A673 (cell line): ENCODE results near the gene NAT10. TPM values are rescaled to one million over a fixed set of nuclear protein-coding genes. Genes with fewer than 3 reads are reported as not detected.
A peak's percentile ranks its signal among the peaks of the same experiment; 100 is the strongest.

Source experiments
- BruUV-seq: library from RNA; stranded (reverse); fragments of 400-500 nt; replicated peaks from 2 replicates; lab custom pipeline; 2021; lab: Mats Ljungman, UMichigan
- CTCF ChIA-PET: fragments of 300-600 bp; sonication (Branson Sonifier 250); formaldehyde crosslinking; loops from one replicate; lab custom pipeline; 2022; ENCODE audit warnings: antibody characterized with exemption; lab: Charles Lee
- POLR2A ChIA-PET: fragments of 300-600 bp; sonication (Branson Sonifier 250); formaldehyde crosslinking; loops from one replicate; lab custom pipeline; 2022; ENCODE audit warnings: antibody characterized with exemption; ENCODE audit not compliant: low non-redundant PET; lab: Charles Lee
- DNase-seq: peaks from one replicate; pipeline ENCODE4 v3.0.0-alpha.2; 2015; ENCODE audit warnings: low spot score
- H3K27ac ChIP-seq: fragments of 200-600 bp; sonication (generic); 2 replicates; pipeline ENCODE4 v1.5.1; 2016; ENCODE audit warnings: mixed run types, low read depth, mild to moderate bottlenecking, mixed read lengths, antibody characterized with exemption, low read length; ENCODE audit not compliant: poor library complexity, severe bottlenecking
- H3K27me3 ChIP-seq: fragments of 200-600 bp; sonication (generic); replicated peaks from 2 replicates; pipeline ENCODE4 v1.6.1; 2017; ENCODE audit warnings: mixed run types, low read depth, mild to moderate bottlenecking, mixed read lengths, antibody characterized with exemption, low read length; ENCODE audit not compliant: insufficient read depth, poor library complexity
- H3K36me3 ChIP-seq: fragments of 200-600 bp; sonication (generic); 2 replicates; pipeline ENCODE4 v1.6.1; 2016; ENCODE audit warnings: mixed run types, mild to moderate bottlenecking, mixed read lengths, antibody characterized with exemption, low read length; ENCODE audit not compliant: insufficient read depth, poor library complexity, severe bottlenecking
- H3K4me1 ChIP-seq: fragments of 200-600 bp; sonication (generic); 2 replicates; pipeline ENCODE4 v1.6.1; 2017; ENCODE audit warnings: mixed run types, mild to moderate bottlenecking, mixed read lengths, antibody characterized with exemption, low read length; ENCODE audit not compliant: insufficient read depth, poor library complexity, severe bottlenecking
- H3K4me3 ChIP-seq: fragments of 200-600 bp; sonication (generic); 2 replicates; pipeline ENCODE4 v1.5.1; 2016; ENCODE audit warnings: low read depth, mixed run types, mild to moderate bottlenecking, mixed read lengths, low read length; ENCODE audit not compliant: poor library complexity, severe bottlenecking
- H3K9me3 ChIP-seq: fragments of 200-600 bp; sonication (generic); 2 replicates; pipeline ENCODE4 v1.6.1; 2016; ENCODE audit warnings: mixed run types, low read depth, mild to moderate bottlenecking, mixed read lengths, antibody characterized with exemption, low read length; ENCODE audit not compliant: poor library complexity, severe bottlenecking
- CTCF ChIP-seq: fragments of 300-800, 200-600 bp; sonication (generic); conservative IDR thresholded peaks from 2 replicates; pipeline ENCODE4 v1.5.1; 2017; ENCODE audit warnings: low read depth, mild to moderate bottlenecking, antibody characterized with exemption, low read length, moderate library complexity, mixed read lengths
- EZH2 ChIP-seq: fragments of 200-600 bp; sonication (generic); IDR thresholded peaks from 2 replicates; pipeline ENCODE4 v1.6.1; 2017; ENCODE audit warnings: borderline replicate concordance, low read depth, mild to moderate bottlenecking, mixed read lengths, antibody characterized with exemption, low read length; ENCODE audit not compliant: poor library complexity, severe bottlenecking
- intact Hi-C: fragments of 100-400 bp; cut with micrococcal nuclease; formaldehyde crosslinking; loops from one replicate; pipeline ENCODE4 v1.10.0; 2022; ENCODE audit not compliant: unreplicated experiment
- total RNA-seq: library from RNA; stranded (reverse); gene quantifications from 2 replicates; pipeline ENCODE4 v1.2.3, GENCODE V29; 2021

Gene NAT10
- total RNA-seq, 1 experiment from 2014 or later = 192 TPM

GRCh38 chr11:34185926-34186841 lies 80.8 kb downstream of the NAT10 start:
- Histone ChIP-seq H3K9me3 (no peaks in the 10 kb centered on the region), H3K36me3 (no peaks in the 10 kb centered on the region), H3K27me3 (no peaks in the 10 kb centered on the region), H3K4me1 (peaks cover 25% of the 10 kb centered on the region), H3K27ac (peak overlapping the region; percentile 44), H3K4me3 (no peak overlapping the region)
- intact Hi-C loops = no loop called here
- BruUV-seq = no TSS peak
- DNase-seq = peak; percentile 63
- ChIA-PET CTCF (interaction anchor here (0.8 to 3.0 kb wide), 2 partner anchors 12 to 39 kb away, joined by 8 to 15 read pairs; no protein-coding TSS in a partner anchor), POLR2A (no interaction called here)
- no peak for TF ChIP-seq CTCF
- TF ChIP-seq EZH2 = no peak

GRCh38 chr11:34188181-34188580 lies 82.8 kb downstream of the NAT10 start:
- no TSS peak for BruUV-seq
- no peak overlapping the region for H3K4me3 ChIP-seq
- H3K4me1 ChIP-seq = peaks cover 33% of the 10 kb centered on the region
- intact Hi-C loops = no loop called here
- no peak overlapping the region for H3K27ac ChIP-seq
- H3K36me3 ChIP-seq = no peaks in the 10 kb centered on the region
- H3K27me3 ChIP-seq = no peaks in the 10 kb centered on the region
- ChIA-PET CTCF (interaction anchor here (0.6 to 3.0 kb wide), 2 partner anchors 14 to 184 kb away, joined by 4 to 15 read pairs; no protein-coding TSS in a partner anchor), POLR2A (no interaction called here)
- no peak for DNase-seq
- TF ChIP-seq CTCF (no peak), EZH2 (no peak)
- H3K9me3 ChIP-seq = no peaks in the 10 kb centered on the region

- Histone ChIP-seq H3K27me3 (no peaks in the 10 kb centered on the region), H3K4me3 (no peak overlapping the region), H3K4me1 (peaks cover 37% of the 10 kb centered on the region), H3K9me3 (no peaks in the 10 kb centered on the region), H3K36me3 (no peaks in the 10 kb centered on the region), H3K27ac (no peak overlapping the region)
- DNase-seq = no peak
- CTCF ChIA-PET = no interaction called here
- TF ChIP-seq EZH2 = no peak
- TF ChIP-seq CTCF = no peak
- no TSS peak for BruUV-seq
- intact Hi-C loops = no loop called here
- POLR2A ChIA-PET = no interaction called here
Observed at GRCh38 chr11:34189191-34189590, 83.8 kb downstream of the NAT10 start.
